ENCODE measurements around the gene PAXIP1. TPM values are rescaled to one million over a fixed set of nuclear protein-coding genes. Genes with fewer than 3 reads are reported as not detected.

Gene PAXIP1
- total RNA-seq, 1 experiment from 2014 or later = 13.7 TPM

GRCh38 chr7:154914308-154914995, 88.5 kb downstream of the PAXIP1 start:
- no TSS peak for BruUV-seq (replicated peaks)
- H3K4me3 Mint-ChIP-seq (ENCODE audit: unreplicated experiment) = no peak overlapping the region
- intact Hi-C loops (cut with micrococcal nuclease) = loop anchor here (5.0 kb wide), 1 partner anchor 82 kb away; no protein-coding TSS in a partner anchor

GRCh38 chr7:154913638-154914307, 89.2 kb downstream of the PAXIP1 start:
- no peak overlapping the region for H3K27ac Mint-ChIP-seq (ENCODE audit: low read depth, unreplicated experiment)
- no peaks in the 10 kb centered on the region for H3K27me3 Mint-ChIP-seq (ENCODE audit: insufficient read depth, unreplicated experiment)
- peak; percentile 67 for DNase-seq (ENCODE audit: unreplicated experiment)
- peak; percentile 88 for TF ChIP-seq CTCF (IDR thresholded peaks at IDR 0.05; ENCODE audit: unreplicated experiment)
- intact Hi-C loops (cut with micrococcal nuclease) = loop anchor here (5.0 kb wide), 1 partner anchor 81 kb away; no protein-coding TSS in a partner anchor
- H3K4me3 Mint-ChIP-seq (ENCODE audit: unreplicated experiment) = no peak overlapping the region
- H3K9me3 Mint-ChIP-seq (ENCODE audit: unreplicated experiment) = peaks cover 9% of the 10 kb centered on the region
- ChIA-PET POLR2A (interaction anchor here (3.5 kb wide), 1 partner anchor 14 kb away, joined by 14 read pairs; no protein-coding TSS in a partner anchor), CTCF (interaction anchor here (0.6 to 5.6 kb wide), 41 partner anchors 10 to 1904 kb away, joined by 3 to 44 read pairs (median 4); no protein-coding TSS in a partner anchor)
- no peaks in the 10 kb centered on the region for H3K4me1 Mint-ChIP-seq (ENCODE audit: insufficient read depth, unreplicated experiment)
- no TSS peak for BruUV-seq (replicated peaks)
- peaks cover 6% of the 10 kb centered on the region for H3K36me3 Mint-ChIP-seq (ENCODE audit: insufficient read depth, unreplicated experiment)

More at GRCh38 chr7:154914308-154914995, 88.5 kb downstream of the PAXIP1 start:
- peaks cover under 1% of the 10 kb centered on the region for H3K4me1 Mint-ChIP-seq (ENCODE audit: insufficient read depth, unreplicated experiment)
- ChIA-PET CTCF (interaction anchor here (0.5 to 5.6 kb wide), 34 partner anchors 9 to 1900 kb away, joined by 3 to 44 read pairs (median 4); no protein-coding TSS in a partner anchor), POLR2A (interaction anchor here (3.5 kb wide), 1 partner anchor 14 kb away, joined by 14 read pairs; no protein-coding TSS in a partner anchor)
- TF ChIP-seq CTCF (IDR thresholded peaks at IDR 0.05; ENCODE audit: unreplicated experiment) = no peak
- H3K27me3 Mint-ChIP-seq (ENCODE audit: insufficient read depth, unreplicated experiment) = no peaks in the 10 kb centered on the region
- H3K36me3 Mint-ChIP-seq (ENCODE audit: insufficient read depth, unreplicated experiment) = peaks cover 6% of the 10 kb centered on the region
- no peak for DNase-seq (ENCODE audit: unreplicated experiment)
- H3K9me3 Mint-ChIP-seq (ENCODE audit: unreplicated experiment) = peaks cover 9% of the 10 kb centered on the region
- H3K27ac Mint-ChIP-seq (ENCODE audit: low read depth, unreplicated experiment) = no peak overlapping the region

GRCh38 chr7:154912871-154913637, 89.9 kb downstream of the PAXIP1 start:
- POLR2A ChIA-PET = interaction anchor here (3.5 kb wide), 1 partner anchor 15 kb away, joined by 14 read pairs; no protein-coding TSS in a partner anchor
- Mint-ChIP-seq H3K9me3 (ENCODE audit: unreplicated experiment) (peaks cover 9% of the 10 kb centered on the region), H3K4me1 (ENCODE audit: insufficient read depth, unreplicated experiment) (no peaks in the 10 kb centered on the region), H3K27me3 (ENCODE audit: insufficient read depth, unreplicated experiment) (no peaks in the 10 kb centered on the region), H3K4me3 (ENCODE audit: unreplicated experiment) (no peak overlapping the region), H3K36me3 (ENCODE audit: insufficient read depth, unreplicated experiment) (peaks cover 6% of the 10 kb centered on the region), H3K27ac (ENCODE audit: low read depth, unreplicated experiment) (no peak overlapping the region)
- CTCF ChIA-PET = interaction anchor here (0.6 to 5.6 kb wide), 32 partner anchors 9 to 1905 kb away, joined by 3 to 44 read pairs (median 4); no protein-coding TSS in a partner anchor
- TF ChIP-seq CTCF (IDR thresholded peaks at IDR 0.05; ENCODE audit: unreplicated experiment) = no peak
- intact Hi-C loops (cut with micrococcal nuclease) = loop anchor here (5.0 kb wide), 1 partner anchor 81 kb away; no protein-coding TSS in a partner anchor
- no TSS peak for BruUV-seq (replicated peaks)
- no peak for DNase-seq (ENCODE audit: unreplicated experiment)

Measured in MCF 10A (cell line).